Esophagus muscularis mucosa (tissue), 3 donors: ENCODE measurements around the gene CSMD2.

Experiments used
- CTCF ChIP-seq, 3 experiments: fragments of 200-600 bp in 2 of 3; fragments of 450-650 bp in 1 of 3; sonication (generic) in 2 of 3; IDR thresholded peaks; one replicate each; pipeline ENCODE4 v1.5.1; 2017 to 2019; ENCODE audit warnings: antibody characterized with exemption in 3 of 3, mild to moderate bottlenecking in 2 of 3, moderate library complexity in 1 of 3
- POLR2A ChIP-seq: fragments of 450-650 bp; IDR thresholded peaks from one replicate; pipeline ENCODE4 v1.6.1; 2017; ENCODE audit warnings: antibody characterized with exemption, moderate library complexity, mild to moderate bottlenecking, low read depth

- no peak for TF ChIP-seq CTCF (IDR thresholded peaks at IDR 0.05)
- TF ChIP-seq POLR2A = no peak
Measured at GRCh38 chr1:33655496-33655895, 509.5 kb downstream of the CSMD2 start.
